GM19099 (cell line): ENCODE measurements around the gene WAC.

Experiments
- POLR2A ChIP-seq: IDR thresholded peaks from 3 replicates; pipeline ENCODE4 v1.6.1; 2011; ENCODE audit warnings: low read depth; ENCODE audit not compliant: insufficient read length; ENCODE audit errors: extremely low read depth

Gene WAC

DNA sequence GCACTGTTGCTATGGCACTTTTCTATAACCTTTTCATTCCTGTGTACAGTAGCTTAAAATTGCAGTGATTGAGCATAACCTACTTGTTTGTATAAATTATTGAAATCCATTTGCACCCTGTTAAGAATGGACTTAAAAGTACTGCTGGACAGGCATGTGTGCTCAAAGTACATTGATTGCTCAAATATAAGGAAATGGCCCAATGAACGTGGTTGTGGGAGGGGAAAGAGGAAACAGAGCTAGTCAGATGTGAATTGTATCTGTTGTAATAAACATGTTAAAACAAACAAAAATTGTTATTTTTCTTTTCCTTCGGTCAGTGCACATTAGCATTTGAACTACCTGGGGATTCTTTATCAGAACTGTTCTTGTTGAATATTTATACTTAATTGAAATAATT, 87.3 kb downstream of the WAC start:
- no peak for TF ChIP-seq POLR2A

GRCh38 chr10:28623483-28623882, 90.6 kb downstream of the WAC start:
- TF ChIP-seq POLR2A = no peak

DNA sequence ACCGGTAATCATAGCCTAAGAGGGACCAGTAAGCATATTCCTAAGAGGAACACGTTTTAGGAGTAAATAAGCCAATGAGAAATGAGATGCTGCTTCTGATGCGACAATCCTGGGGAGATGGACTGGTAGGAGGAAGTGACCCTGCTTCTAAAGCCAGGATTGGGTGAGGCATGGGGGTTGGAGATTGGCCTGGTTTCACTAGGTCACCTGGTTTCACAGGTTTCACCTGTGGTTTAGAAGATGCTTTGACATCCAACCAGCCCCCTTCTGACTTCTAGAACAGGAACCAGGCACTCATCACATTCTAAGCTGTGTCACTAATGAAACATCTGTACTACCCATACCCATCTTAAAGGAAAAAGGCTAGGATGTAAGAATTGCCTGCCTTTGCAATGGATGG, 91.4 kb downstream of the WAC start:
- no peak for TF ChIP-seq POLR2A

- TF ChIP-seq POLR2A = no peak
Measured at GRCh38 chr10:28627102-28627501, 94.2 kb downstream of the WAC start.

DNA sequence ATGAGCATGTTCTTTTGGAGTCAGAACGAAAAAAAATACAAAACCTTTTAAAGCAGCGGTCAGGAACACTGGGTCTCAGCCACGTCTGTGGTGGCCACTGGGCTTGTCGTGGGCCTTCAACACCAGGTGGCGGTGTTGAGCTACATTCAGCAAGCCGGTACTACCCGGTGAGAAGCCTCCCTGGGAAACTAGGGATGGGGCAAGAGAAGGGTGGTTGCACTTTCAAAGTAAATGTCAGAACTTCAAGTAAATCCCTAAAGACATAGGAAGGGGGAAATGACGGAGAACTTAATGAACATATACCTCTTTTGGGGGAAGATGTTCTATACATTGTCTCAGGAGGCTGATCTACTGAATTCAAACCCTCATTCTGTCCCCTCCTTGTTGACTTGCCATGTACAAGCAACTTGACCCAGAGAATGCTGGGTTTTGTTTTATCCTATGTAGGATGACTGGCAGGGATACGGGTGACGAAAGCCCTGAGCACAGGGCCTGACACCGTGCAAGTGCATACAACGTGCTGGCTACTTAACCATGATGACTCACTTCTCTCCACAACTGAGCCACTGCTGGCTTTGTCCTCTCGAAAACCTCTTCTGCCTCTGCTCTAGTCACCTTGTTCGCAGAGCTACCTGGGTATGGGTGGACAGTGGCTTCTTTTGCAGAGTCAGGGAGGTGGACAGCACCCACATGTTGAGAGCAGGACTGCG, 95.4 kb downstream of the WAC start:
- no peak for TF ChIP-seq POLR2A

DNA sequence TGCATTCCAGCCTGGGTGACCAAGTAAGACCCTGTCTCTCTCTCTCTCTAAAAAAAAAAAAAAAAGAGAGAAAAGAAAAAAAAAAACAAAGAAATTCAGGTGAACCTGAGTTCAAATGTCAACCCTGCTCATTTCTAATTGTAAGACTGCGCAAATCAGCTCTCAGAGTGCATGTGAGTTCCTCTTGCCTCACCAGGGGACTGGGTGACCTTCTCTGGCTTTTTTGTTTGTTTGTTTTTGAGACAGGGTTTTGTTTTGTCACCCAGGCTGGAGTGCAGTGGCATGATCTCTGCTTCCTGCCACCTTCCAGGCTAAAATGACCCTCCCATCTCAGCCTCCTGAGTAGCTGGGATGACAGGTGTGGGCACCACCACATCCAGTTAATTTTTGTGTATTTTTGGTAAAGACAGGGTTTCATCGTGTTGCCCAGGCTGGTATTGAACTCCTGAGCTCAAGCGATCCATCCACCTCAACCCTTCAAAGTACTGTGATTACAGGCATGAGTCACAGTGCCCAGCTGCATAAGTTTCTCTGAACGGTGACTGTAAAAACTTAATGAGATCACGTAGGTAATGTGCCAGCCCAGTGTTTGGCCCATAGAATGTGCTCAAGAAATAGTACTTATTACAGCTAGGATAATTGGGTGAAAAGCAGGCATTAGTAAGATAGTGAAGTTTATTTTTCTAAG, 99.1 kb downstream of the WAC start:
- TF ChIP-seq POLR2A = no peak

GRCh38 chr10:28632584-28632945, 99.6 kb downstream of the WAC start:
- no peak for TF ChIP-seq POLR2A

- TF ChIP-seq POLR2A = no peak
Measured at GRCh38 chr10:28633750-28634149, 100.8 kb downstream of the WAC start.

DNA sequence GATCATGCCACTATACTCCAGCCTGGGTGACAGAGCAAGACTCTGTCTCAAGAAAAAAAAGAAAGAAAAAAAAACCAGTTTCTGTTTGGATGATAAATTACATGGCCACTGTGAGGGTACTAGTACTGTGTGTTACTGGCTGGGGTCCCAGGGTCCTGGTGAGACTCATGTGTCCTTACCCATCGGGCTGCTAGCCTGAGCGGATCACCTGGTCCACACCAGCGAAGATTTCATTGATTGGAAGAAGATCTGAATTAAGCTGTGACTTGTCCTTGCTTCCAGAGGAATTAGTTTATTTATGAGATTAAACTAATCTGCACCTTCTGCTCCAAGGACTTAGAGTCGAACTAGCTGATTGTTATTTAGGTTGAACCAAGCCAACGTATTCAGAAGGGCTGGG, 104.4 kb downstream of the WAC start:
- no peak for TF ChIP-seq POLR2A

- TF ChIP-seq POLR2A = no peak
Measured at GRCh38 chr10:28638392-28638791, 105.5 kb downstream of the WAC start.

GRCh38 chr10:28640551-28640950, 107.6 kb downstream of the WAC start:
- no peak for TF ChIP-seq POLR2A

- no peak for TF ChIP-seq POLR2A
Measured at GRCh38 chr10:28644647-28645046, 111.7 kb downstream of the WAC start.

GRCh38 chr10:28652106-28652505, 119.2 kb downstream of the WAC start:
- no peak for TF ChIP-seq POLR2A

- TF ChIP-seq POLR2A = no peak
Measured at GRCh38 chr10:28652703-28653102, 119.8 kb downstream of the WAC start.

DNA sequence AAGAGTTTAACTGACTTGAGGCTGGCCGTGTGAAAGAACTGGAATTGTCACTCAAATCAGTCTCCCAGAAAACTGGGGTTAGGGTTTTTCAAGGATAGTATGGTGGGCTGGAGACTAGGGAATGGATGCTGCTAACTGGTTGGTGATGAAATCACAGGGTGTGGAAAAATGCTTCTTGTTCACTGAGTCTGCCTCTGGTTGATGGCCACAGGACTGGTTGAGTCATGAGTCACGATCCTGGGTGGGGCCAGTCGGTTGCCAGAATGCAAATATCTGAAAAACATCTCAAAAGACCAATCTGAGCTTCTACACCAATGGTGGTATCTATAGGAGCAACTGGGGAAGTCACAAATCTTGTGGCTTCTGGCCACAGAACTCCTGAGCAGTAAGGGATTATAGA, 128.1 kb downstream of the WAC start:
- no peak for TF ChIP-seq POLR2A

DNA sequence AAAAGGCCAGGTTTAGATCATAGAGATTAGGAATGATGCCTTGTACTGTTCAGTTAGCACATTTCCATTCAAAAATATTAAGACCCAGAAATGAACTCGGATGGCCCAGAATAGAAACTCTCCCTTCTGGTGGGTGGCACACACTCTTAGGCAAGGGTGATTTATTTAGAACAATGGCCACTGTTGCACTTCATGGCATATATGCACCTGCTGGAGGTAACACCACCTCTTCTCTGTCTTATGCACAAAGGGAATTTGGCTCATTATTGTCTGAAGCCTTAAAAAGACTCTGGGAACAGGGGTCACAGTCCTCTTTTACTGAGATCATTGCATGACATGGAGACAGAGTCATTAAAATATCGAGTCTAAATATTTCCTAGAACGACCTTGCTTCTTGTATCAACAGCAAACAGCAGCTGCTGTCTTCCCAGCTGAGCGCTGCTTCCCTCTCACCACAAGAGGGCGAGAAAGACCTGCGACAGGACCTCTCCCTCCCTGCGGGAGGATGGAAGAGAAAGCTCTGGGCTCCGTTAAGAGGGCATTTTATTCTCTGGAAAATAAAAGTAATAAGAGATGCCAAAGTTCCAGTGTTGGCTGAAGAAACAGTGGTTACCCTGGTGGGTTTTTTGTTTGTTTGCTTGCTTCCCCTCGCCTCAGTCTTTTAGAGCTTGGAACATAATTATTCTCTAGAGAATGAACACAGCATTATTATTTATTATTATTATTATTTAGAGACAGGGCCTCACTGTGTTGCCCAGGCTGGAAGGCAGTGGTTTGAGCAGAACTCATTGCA, 130.9 kb downstream of the WAC start:
- TF ChIP-seq POLR2A = no peak

DNA sequence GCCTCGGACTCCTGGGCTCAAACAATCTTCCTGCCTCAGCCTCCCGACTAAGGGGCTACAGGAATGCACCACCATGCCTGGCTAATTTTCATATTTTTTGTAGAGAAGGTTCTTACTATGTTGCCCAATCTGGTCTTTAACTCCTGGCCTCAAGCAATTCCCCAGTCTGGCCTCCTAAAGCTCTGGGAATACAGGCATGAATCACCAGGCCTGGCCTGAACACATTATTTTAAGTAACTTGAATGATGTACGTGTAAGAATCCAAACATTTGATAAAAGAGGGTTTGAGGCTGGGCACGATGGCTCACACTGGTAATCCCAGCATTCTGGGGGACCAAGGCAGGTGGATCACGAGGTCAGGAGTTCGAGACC, 131.4 kb downstream of the WAC start:
- no peak for TF ChIP-seq POLR2A
